GM19043 (cell line): ENCODE results near the gene CPNE4.
A peak's percentile ranks its signal among the peaks of the same experiment; 100 is the strongest.

Experiments
- ATAC-seq: cut with Tn5 transposase; IDR thresholded peaks from one replicate; pipeline ENCODE4 v1.9.1; 2021; ENCODE audit warnings: low read depth; ENCODE audit not compliant: unreplicated experiment

The CPNE4 gene

GRCh38 chr3:131619821-131620220, 415.0 kb downstream of the CPNE4 start:
- ATAC-seq, result no peak

GRCh38 chr3:131616719-131617118, 418.1 kb downstream of the CPNE4 start:
- no peak for ATAC-seq

- no peak for ATAC-seq
These were observed 422.1 kb downstream of the CPNE4 start for GRCh38 chr3:131612745-131613144.

GRCh38 chr3:131610174-131610573, 424.6 kb downstream of the CPNE4 start:
- no peak for ATAC-seq

- ATAC-seq, result no peak
These were observed 426.1 kb downstream of the CPNE4 start for GRCh38 chr3:131608741-131609140.

- ATAC-seq, result no peak
These were observed 426.5 kb downstream of the CPNE4 start for GRCh38 chr3:131608296-131608695.

- no peak for ATAC-seq
These were observed 428.9 kb downstream of the CPNE4 start for GRCh38 chr3:131605916-131606315.

- no peak for ATAC-seq
These were observed 432.6 kb downstream of the CPNE4 start for GRCh38 chr3:131602011-131602779.

GRCh38 chr3:131597816-131598215, 437.0 kb downstream of the CPNE4 start:
- no peak for ATAC-seq

- ATAC-seq, result no peak
These were observed 437.9 kb downstream of the CPNE4 start for GRCh38 chr3:131596884-131597283.

GRCh38 chr3:131591394-131592014, 443.3 kb downstream of the CPNE4 start:
- ATAC-seq, result no peak

- ATAC-seq, result no peak
These were observed 448.5 kb downstream of the CPNE4 start for GRCh38 chr3:131586277-131586676.

- ATAC-seq, result no peak
These were observed 452.4 kb downstream of the CPNE4 start for GRCh38 chr3:131582438-131582837.

GRCh38 chr3:131568460-131568859, 466.4 kb downstream of the CPNE4 start:
- ATAC-seq, result no peak

GRCh38 chr3:131564812-131565211, 470.0 kb downstream of the CPNE4 start:
- no peak for ATAC-seq

- no peak for ATAC-seq
These were observed 473.3 kb downstream of the CPNE4 start for GRCh38 chr3:131561511-131561910.

- no peak for ATAC-seq
These were observed 474.0 kb downstream of the CPNE4 start for GRCh38 chr3:131560795-131561194.

- ATAC-seq, result no peak
These were observed 479.4 kb downstream of the CPNE4 start for GRCh38 chr3:131555456-131555855.

GRCh38 chr3:131553495-131554247, 481.1 kb downstream of the CPNE4 start:
- peak; percentile 91 for ATAC-seq

- ATAC-seq, result no peak
These were observed 483.1 kb downstream of the CPNE4 start for GRCh38 chr3:131551761-131552160.
